HepG2 (cell line): ENCODE data around the gene TNS4. TPM values are rescaled to one million over a fixed set of nuclear protein-coding genes. Genes with fewer than 3 reads are reported as not detected.

ENCODE experiments used
- ATF6 ChIP-seq: sonication (generic); formaldehyde crosslinking; conservative IDR thresholded peaks from 2 replicates; pipeline ENCODE4 v1.4.0; 2020; ENCODE audit warnings: missing genetic modification reagents
- ERF ChIP-seq: IDR thresholded peaks from 2 replicates; pipeline ENCODE4 v1.6.1; 2018; ENCODE audit warnings: missing biosample characterization, missing genetic modification reagents
- HNRNPUL1 ChIP-seq: fragments of 200-400 bp; formaldehyde crosslinking; IDR thresholded peaks from 2 replicates; pipeline ENCODE4 v1.6.1; 2017; ENCODE audit warnings: low read depth, mild to moderate bottlenecking, low read length, moderate library complexity
- JUND ChIP-seq: sonication (generic); formaldehyde crosslinking; IDR thresholded peaks from 2 replicates; pipeline ENCODE4 v1.8.0; 2022; ENCODE audit warnings: mild to moderate bottlenecking, missing genetic modification reagents
- MNT ChIP-seq: fragments of 450-650 bp; IDR thresholded peaks from 2 replicates; pipeline ENCODE4 v1.6.1; 2016
- MTERF4 ChIP-seq: sonication (generic); formaldehyde crosslinking; IDR thresholded peaks from 2 replicates; pipeline ENCODE4 v1.8.0; 2023; ENCODE audit warnings: mild to moderate bottlenecking, missing genetic modification reagents
- NFAT5 ChIP-seq: sonication (generic); formaldehyde crosslinking; IDR thresholded peaks from 2 replicates; pipeline ENCODE4 v1.4.0; 2020; ENCODE audit warnings: missing genetic modification reagents
- SALL1 ChIP-seq: sonication (generic); formaldehyde crosslinking; IDR thresholded peaks from 2 replicates; pipeline ENCODE4 v1.8.0; 2022; ENCODE audit warnings: mild to moderate bottlenecking, missing genetic modification reagents
- SIX4 ChIP-seq: sonication (generic); formaldehyde crosslinking; IDR thresholded peaks from 2 replicates; pipeline ENCODE4 v1.4.0; 2020; ENCODE audit warnings: missing genetic modification reagents
- SKI ChIP-seq: fragments of 450-650 bp; IDR thresholded peaks from one replicate; pipeline ENCODE4 v1.6.1; 2018; ENCODE audit warnings: mild to moderate bottlenecking; ENCODE audit not compliant: partially characterized antibody
- TEF ChIP-seq: sonication (generic); formaldehyde crosslinking; IDR thresholded peaks from 2 replicates; pipeline ENCODE4 v1.5.0; 2020; ENCODE audit warnings: missing genetic modification reagents
- TMF1 ChIP-seq: sonication (generic); formaldehyde crosslinking; IDR thresholded peaks from 2 replicates; pipeline ENCODE4 v1.8.1; 2022; ENCODE audit warnings: low read depth, missing genetic modification reagents
- XBP1 ChIP-seq: sonication (generic); formaldehyde crosslinking; IDR thresholded peaks from 2 replicates; pipeline ENCODE4 v1.5.0; 2020; ENCODE audit warnings: missing genetic modification reagents
- ZFP82 ChIP-seq: sonication (generic); formaldehyde crosslinking; IDR thresholded peaks from 2 replicates; pipeline ENCODE4 v1.5.1; 2020; ENCODE audit warnings: mild to moderate bottlenecking, missing genetic modification reagents, borderline replicate concordance
- ZNF782 ChIP-seq: sonication (generic); formaldehyde crosslinking; IDR thresholded peaks from 2 replicates; pipeline ENCODE4 v1.4.0; 2020; ENCODE audit warnings: missing genetic modification reagents, mild to moderate bottlenecking, borderline replicate concordance
- ZUFSP ChIP-seq: sonication (generic); formaldehyde crosslinking; IDR thresholded peaks from 2 replicates; pipeline ENCODE4 v1.9.0; 2021; ENCODE audit warnings: missing genetic modification reagents, mild to moderate bottlenecking, borderline replicate concordance
- polyA plus RNA-seq, 8 experiments: library from polyadenylated mRNA; depleted of rRNA in 3 of 8; stranded (reverse) in 7 of 8; unstranded in 1 of 8; fragments of >200 nt; fragmentation: Illumina TruSeq in 4 of 8; extraction: Trizol in 4 of 8; gene quantifications; 2 replicates each; pipeline versions ENCODE4 v1.2.1 to v1.2.3, GENCODE V29; 2011 to 2016; ENCODE audit warnings: low read depth in 4 of 8, missing spikeins in 1 of 8, mixed read lengths in 1 of 8; ENCODE audit not compliant: insufficient read depth in 1 of 8
- total RNA-seq, 5 experiments: library from RNA; depleted of rRNA; stranded (reverse); fragments of >200 nt; fragmentation: Illumina TruSeq; extraction: Trizol; gene quantifications; 2 replicates each; pipeline ENCODE4 v1.2.3, GENCODE V29; 2016; ENCODE audit warnings: low read depth in 1 of 5

Gene TNS4
- total and polyA plus RNA-seq, 2 of the 13 experiments (the other 11 are each of a cell fraction or from before 2014, with no cell fraction given), result 0.58 to 2.1 TPM

- TF ChIP-seq NFAT5 (CRISPR knock-in tag) (peak; percentile 91), ZFP82 (CRISPR knock-in tag) (no peak), JUND (CRISPR knock-in tag) (no peak), MNT (no peak), SALL1 (CRISPR knock-in tag) (peak; percentile 89), ZNF782 (CRISPR knock-in tag) (peak; percentile 88; the same call in 1 of the 2 replicates), XBP1 (no peak), MTERF4 (CRISPR knock-in tag) (no peak), TMF1 (CRISPR knock-in tag) (peak; percentile 98), ATF6 (CRISPR knock-in tag) (no peak), TEF (CRISPR knock-in tag) (no peak), HNRNPUL1 (no peak), ZUFSP (CRISPR knock-in tag) (no peak), SIX4 (CRISPR knock-in tag) (no peak), SKI (peak; percentile 22), ERF (CRISPR knock-in tag) (peak; percentile 71; the same call in 1 of the 2 replicates)
Measured at GRCh38 chr17:40443196-40443987, 58.0 kb downstream of the TNS4 start, which contains the start of gene IGFBP4 (continued).
